Breast epithelium (tissue), 4 donors: ENCODE measurements around the gene CPAMD8. TPM values are rescaled to one million over a fixed set of nuclear protein-coding genes. Genes with fewer than 3 reads are reported as not detected.

Experiments
- DNase-seq, 2 donors: peaks; one replicate each; pipeline ENCODE4 v3.0.0-alpha.2; 2019; ENCODE audit warnings: low spot score in 2 of 2
- H3K27ac ChIP-seq, 2 donors: fragments of 200-600 bp; sonication (generic) in 1 of 2; one replicate each; pipeline ENCODE4 v1.5.1; 2016 to 2019; ENCODE audit warnings: mild to moderate bottlenecking in 1 of 2
- H3K27me3 ChIP-seq, 2 donors: fragments of 200-600 bp; sonication (generic) in 1 of 2; one replicate each; pipeline versions ENCODE4 v1.5.1 to v1.6.0; 2017 to 2019; ENCODE audit warnings: control low read depth in 1 of 2, mild to moderate bottlenecking in 1 of 2
- H3K36me3 ChIP-seq: fragments of 200-600 bp; one replicate; pipeline ENCODE4 v1.5.1; 2019
- H3K4me1 ChIP-seq, 2 donors: fragments of 200-600 bp; sonication (generic); one replicate each; pipeline ENCODE4 v1.5.1; 2016 to 2019; ENCODE audit warnings: control low read depth in 1 of 2
- H3K4me3 ChIP-seq, 3 donors: fragments of 200-600 bp; sonication (generic); 1 replicate in 2 of 3; 2 replicates in 1 of 3; pipeline ENCODE4 v1.5.1; 2016 to 2019; ENCODE audit warnings: mild to moderate bottlenecking in 3 of 3, moderate library complexity in 2 of 3
- H3K9me3 ChIP-seq, 2 donors: fragments of 200-600 bp; sonication (generic) in 1 of 2; one replicate each; pipeline ENCODE4 v1.5.1; 2016 to 2019; ENCODE audit warnings: control low read depth in 1 of 2
- POLR2A ChIP-seq: fragments of 450-650 bp; IDR thresholded peaks from one replicate; pipeline ENCODE4 v1.6.1; 2016; ENCODE audit warnings: antibody characterized with exemption, mild to moderate bottlenecking, moderate library complexity
- POLR2AphosphoS5 ChIP-seq, 3 donors: sonication (generic); formaldehyde crosslinking; IDR thresholded peaks; one replicate each; pipeline ENCODE4 v1.6.1; 2017; ENCODE audit warnings: antibody characterized with exemption in 3 of 3
- intact Hi-C: fragments of 100-400 bp; cut with DNase I; formaldehyde crosslinking; loops from one replicate; pipeline ENCODE4 v1.15.1; 2023; ENCODE audit warnings: low total_unique reads
- total RNA-seq, 3 donors: library from RNA; depleted of rRNA; stranded (reverse); fragments of >200 nt; gene quantifications; one replicate each; pipeline ENCODE4 v1.1.0, GENCODE V29; 2016
- TF ChIP-seq, protein P1 (sequence below), 3 donors: fragments of 450-650 bp; IDR thresholded peaks; one replicate each; pipeline ENCODE4 v1.5.1; 2016 to 2017; ENCODE audit warnings: antibody characterized with exemption in 3 of 3, mild to moderate bottlenecking in 3 of 3, moderate library complexity in 3 of 3

Gene CPAMD8
- total RNA-seq, 3 donors from 2014 or later, result 9.5 to 24.0 (median 20.2) TPM

GRCh38 chr19:17061691-17062090, 35.1 kb upstream of the CPAMD8 start:
- TF ChIP-seq POLR2A, result no peak
- TF ChIP-seq, protein P1, sequence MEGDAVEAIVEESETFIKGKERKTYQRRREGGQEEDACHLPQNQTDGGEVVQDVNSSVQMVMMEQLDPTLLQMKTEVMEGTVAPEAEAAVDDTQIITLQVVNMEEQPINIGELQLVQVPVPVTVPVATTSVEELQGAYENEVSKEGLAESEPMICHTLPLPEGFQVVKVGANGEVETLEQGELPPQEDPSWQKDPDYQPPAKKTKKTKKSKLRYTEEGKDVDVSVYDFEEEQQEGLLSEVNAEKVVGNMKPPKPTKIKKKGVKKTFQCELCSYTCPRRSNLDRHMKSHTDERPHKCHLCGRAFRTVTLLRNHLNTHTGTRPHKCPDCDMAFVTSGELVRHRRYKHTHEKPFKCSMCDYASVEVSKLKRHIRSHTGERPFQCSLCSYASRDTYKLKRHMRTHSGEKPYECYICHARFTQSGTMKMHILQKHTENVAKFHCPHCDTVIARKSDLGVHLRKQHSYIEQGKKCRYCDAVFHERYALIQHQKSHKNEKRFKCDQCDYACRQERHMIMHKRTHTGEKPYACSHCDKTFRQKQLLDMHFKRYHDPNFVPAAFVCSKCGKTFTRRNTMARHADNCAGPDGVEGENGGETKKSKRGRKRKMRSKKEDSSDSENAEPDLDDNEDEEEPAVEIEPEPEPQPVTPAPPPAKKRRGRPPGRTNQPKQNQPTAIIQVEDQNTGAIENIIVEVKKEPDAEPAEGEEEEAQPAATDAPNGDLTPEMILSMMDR (IDR thresholded peaks at IDR 0.05), result no peak
- no peak for TF ChIP-seq POLR2AphosphoS5 (IDR thresholded peaks at IDR 0.05)
- H3K27ac ChIP-seq, result no peak overlapping the region
- intact Hi-C loops, result loop anchor here (10.0 kb wide), 1 partner anchor 223 kb away; the partner anchor contains the start of gene ANKLE1
- H3K4me3 ChIP-seq, result no peak overlapping the region
- H3K9me3 ChIP-seq, result peaks cover 19 to 22% of the 10 kb centered on the region in 2 donors
- H3K36me3 ChIP-seq, result peaks cover 13% of the 10 kb centered on the region
- DNase-seq, result no peak
- H3K4me1 ChIP-seq, result no peaks in the 10 kb centered on the region
- H3K27me3 ChIP-seq, result no peaks in the 10 kb centered on the region

DNA sequence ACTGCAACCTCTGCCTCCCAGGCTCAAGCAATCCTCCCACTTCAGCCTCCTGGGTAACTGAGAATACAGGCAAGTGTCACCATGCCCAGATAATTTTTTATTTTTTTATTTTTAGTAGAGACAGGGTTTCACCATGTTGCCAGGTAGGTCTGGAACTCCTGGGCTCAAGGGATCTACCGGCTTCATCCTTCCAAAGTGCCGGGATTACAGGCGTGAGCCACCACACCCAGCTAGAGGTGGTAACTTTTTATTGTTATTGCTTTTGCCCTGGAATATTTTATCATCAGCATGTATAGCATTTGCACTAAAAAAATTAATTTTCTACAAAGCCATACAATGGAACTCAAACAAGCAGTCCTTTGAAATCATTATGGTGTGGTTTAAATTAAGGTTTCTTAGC, 34.6 kb upstream of the CPAMD8 start:
- no peak for DNase-seq
- H3K4me3 ChIP-seq, result no peak overlapping the region

DNA sequence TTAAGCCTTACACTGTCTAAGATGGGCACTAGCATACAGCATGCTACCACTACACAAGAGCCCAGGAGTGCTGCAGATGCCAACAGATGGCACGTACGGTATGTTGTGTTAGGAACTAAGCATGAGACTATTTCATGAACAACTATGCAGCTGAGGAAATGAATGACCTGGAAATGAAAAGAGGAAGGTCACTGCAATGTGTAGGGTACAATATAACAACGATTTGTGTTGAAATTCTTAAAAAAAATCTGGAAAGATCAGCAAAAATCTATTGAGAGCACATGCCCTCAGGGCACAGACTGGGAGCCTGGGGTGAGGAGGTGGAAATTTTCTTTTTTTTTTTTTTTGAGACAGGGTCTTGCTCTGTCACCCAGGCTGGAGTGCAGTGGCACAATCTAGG, 34.2 kb upstream of the CPAMD8 start:
- Histone ChIP-seq H3K36me3 (peaks cover 13% of the 10 kb centered on the region), H3K27me3 (no peaks in the 10 kb centered on the region), H3K9me3 (peaks cover 19 to 22% of the 10 kb centered on the region in 2 donors), H3K4me1 (no peaks in the 10 kb centered on the region), H3K4me3 (no peak overlapping the region), H3K27ac (no peak overlapping the region)
- TF ChIP-seq POLR2A (no peak), POLR2AphosphoS5 (IDR thresholded peaks at IDR 0.05) (no peak)
- TF ChIP-seq, protein P1 (IDR thresholded peaks at IDR 0.05), result no peak
- DNase-seq, result no peak
- intact Hi-C loops, result loop anchor here (10.0 kb wide), 1 partner anchor 224 kb away; the partner anchor contains the start of gene ANKLE1

More for the DNA sequence above, 34.6 kb upstream of the CPAMD8 start:
- no peak overlapping the region for H3K27ac ChIP-seq
- intact Hi-C loops, result loop anchor here (10.0 kb wide), 1 partner anchor 224 kb away; the partner anchor contains the start of gene ANKLE1
- H3K4me1 ChIP-seq, result no peaks in the 10 kb centered on the region
- peaks cover 19 to 22% of the 10 kb centered on the region in 2 donors for H3K9me3 ChIP-seq
- H3K36me3 ChIP-seq, result peaks cover 13% of the 10 kb centered on the region
- no peak for TF ChIP-seq POLR2A
- no peaks in the 10 kb centered on the region for H3K27me3 ChIP-seq

DNA sequence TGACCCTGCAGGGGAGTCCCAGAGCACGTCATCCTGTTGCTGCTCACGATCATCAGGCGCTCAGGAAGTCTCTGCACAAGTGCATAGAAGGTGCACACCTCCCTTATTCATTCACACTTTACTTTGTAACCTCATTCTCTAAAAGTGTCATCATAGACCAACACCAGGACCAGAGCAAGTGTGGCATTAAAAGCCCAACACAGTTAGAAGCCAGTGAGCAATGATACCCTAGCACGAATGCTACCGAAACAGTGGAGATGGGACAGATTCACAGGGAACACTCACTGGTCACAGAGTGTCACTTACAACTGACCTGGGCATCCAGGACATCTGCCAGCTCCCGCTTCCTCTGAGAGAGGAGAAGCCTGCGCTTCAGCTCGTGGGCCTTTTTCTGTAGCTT, 31.6 kb upstream of the CPAMD8 start:
- no peak overlapping the region for H3K4me3 ChIP-seq
- intact Hi-C loops, result no loop called here

DNA sequence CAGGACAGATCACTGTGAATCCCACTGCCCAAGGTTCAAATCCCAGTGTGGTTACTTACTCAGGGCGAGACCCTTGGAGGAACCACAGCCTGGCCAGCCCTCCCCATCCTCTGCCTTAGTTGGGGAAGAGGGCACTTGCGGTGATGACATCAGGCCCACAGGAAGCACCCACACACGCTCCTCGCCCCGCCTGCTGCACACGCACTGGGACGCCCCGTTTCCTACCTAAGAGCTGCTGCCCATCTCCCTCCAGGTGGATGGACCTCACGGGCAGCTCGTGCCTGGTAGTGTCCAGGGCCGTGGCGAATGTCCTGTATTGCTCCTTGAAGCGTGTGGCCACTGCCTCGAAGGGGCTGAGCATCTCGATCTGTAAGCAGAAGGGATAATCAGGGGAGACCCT, 29.0 kb upstream of the CPAMD8 start:
- Histone ChIP-seq H3K4me3 (no peak overlapping the region), H3K27me3 (no peaks in the 10 kb centered on the region), H3K4me1 (no peaks in the 10 kb centered on the region), H3K36me3 (peaks cover 13% of the 10 kb centered on the region), H3K9me3 (peaks cover 19 to 22% of the 10 kb centered on the region in 2 donors), H3K27ac (no peak overlapping the region)
- DNase-seq, result no peak
- TF ChIP-seq POLR2A, result no peak
- no peak for TF ChIP-seq POLR2AphosphoS5 (IDR thresholded peaks at IDR 0.05)
- TF ChIP-seq, protein P1 (IDR thresholded peaks at IDR 0.05), result no peak
- intact Hi-C loops, result no loop called here

More for the DNA sequence above, 31.6 kb upstream of the CPAMD8 start:
- Histone ChIP-seq H3K27me3 (no peaks in the 10 kb centered on the region), H3K27ac (no peak overlapping the region), H3K4me1 (no peaks in the 10 kb centered on the region), H3K9me3 (peaks cover 19 to 22% of the 10 kb centered on the region in 2 donors), H3K36me3 (peaks cover 13% of the 10 kb centered on the region)
- DNase-seq, result no peak
- TF ChIP-seq POLR2A, result no peak
- no peak for TF ChIP-seq POLR2AphosphoS5 (IDR thresholded peaks at IDR 0.05)
- TF ChIP-seq, protein P1 (IDR thresholded peaks at IDR 0.05), result no peak
